HepG2 (cell line): Measurements from ENCODE around the gene C19orf73. TPM values are rescaled to one million over a fixed set of nuclear protein-coding genes. Genes with fewer than 3 reads are reported as not detected.
A peak's percentile ranks its signal among the peaks of the same experiment; 100 is the strongest.

Source experiments
- ARID4A ChIP-seq: sonication (generic); formaldehyde crosslinking; IDR thresholded peaks from 2 replicates; pipeline ENCODE4 v1.5.0; 2020; ENCODE audit warnings: mild to moderate bottlenecking, missing genetic modification reagents, borderline replicate concordance
- CTCF ChIP-seq: sonication (generic); formaldehyde crosslinking; IDR thresholded peaks from 2 replicates; pipeline ENCODE4 v1.5.0; 2020; ENCODE audit warnings: mild to moderate bottlenecking, missing genetic modification reagents, moderate library complexity
- DNMT3B ChIP-seq: conservative IDR thresholded peaks from 2 replicates; pipeline ENCODE4 v1.6.1; 2016; ENCODE audit warnings: missing biosample characterization, control low read depth
- GABPA ChIP-seq, 2 experiments: IDR thresholded peaks; 2 replicates each; pipeline ENCODE4 v1.6.1; 2011 to 2016; ENCODE audit warnings: low read depth in 2 of 2, low read length in 1 of 2, missing biosample characterization in 1 of 2, missing genetic modification characterization in 1 of 2
- GATAD1 ChIP-seq: IDR thresholded peaks from 2 replicates; pipeline ENCODE4 v1.6.1; 2016; ENCODE audit warnings: missing genetic modification reagents, missing compliant biosample characterization
- JUN ChIP-seq: sonication (generic); formaldehyde crosslinking; IDR thresholded peaks from 2 replicates; pipeline ENCODE4 v1.4.0; 2020; ENCODE audit warnings: mild to moderate bottlenecking, missing genetic modification reagents
- KAT2B ChIP-seq: fragments of 150-350 bp; IDR thresholded peaks from 2 replicates; pipeline ENCODE4 v1.6.1; 2014; ENCODE audit warnings: low read depth, low read length, borderline replicate concordance
- NFKBIZ ChIP-seq: IDR thresholded peaks from 2 replicates; pipeline ENCODE4 v1.6.1; 2018; ENCODE audit warnings: missing genetic modification reagents, missing compliant biosample characterization
- NONO ChIP-seq, 2 experiments: fragments of 450-650 bp in 1 of 2; sonication (generic) in 1 of 2; formaldehyde crosslinking in 1 of 2; IDR thresholded peaks in 1 of 2; conservative IDR thresholded peaks in 1 of 2; 2 replicates each; pipeline versions ENCODE4 v1.6.1 to v1.8.0; 2017 to 2022; ENCODE audit warnings: mild to moderate bottlenecking in 1 of 2, missing genetic modification reagents in 1 of 2, moderate library complexity in 1 of 2
- SETDB1 ChIP-seq: sonication (generic); formaldehyde crosslinking; IDR thresholded peaks from 2 replicates; pipeline ENCODE4 v1.5.1; 2020; ENCODE audit warnings: missing genetic modification reagents, mild to moderate bottlenecking, borderline replicate concordance
- TIGD3 ChIP-seq: sonication (generic); formaldehyde crosslinking; IDR thresholded peaks from 2 replicates; pipeline ENCODE4 v1.5.1; 2020; ENCODE audit warnings: mild to moderate bottlenecking, missing genetic modification reagents, borderline replicate concordance
- ZC3H13 ChIP-seq: sonication (generic); formaldehyde crosslinking; IDR thresholded peaks from 2 replicates; pipeline ENCODE4 v1.8.1; 2023; ENCODE audit warnings: mild to moderate bottlenecking, missing genetic modification reagents, moderate library complexity
- ZNF205 ChIP-seq: IDR thresholded peaks from 2 replicates; pipeline ENCODE4 v1.6.1; 2018; ENCODE audit warnings: missing biosample characterization, missing genetic modification reagents
- ZNF552 ChIP-seq: sonication (generic); formaldehyde crosslinking; IDR thresholded peaks from 2 replicates; pipeline ENCODE4 v1.9.0; 2022; ENCODE audit warnings: missing genetic modification reagents, mild to moderate bottlenecking, borderline replicate concordance
- ZNF709 ChIP-seq: sonication (generic); formaldehyde crosslinking; IDR thresholded peaks from 2 replicates; pipeline ENCODE4 v1.5.0; 2020; ENCODE audit warnings: mild to moderate bottlenecking, missing genetic modification reagents
- ZNF746 ChIP-seq: sonication (generic); formaldehyde crosslinking; IDR thresholded peaks from 2 replicates; pipeline ENCODE4 v1.8.0; 2022; ENCODE audit warnings: mild to moderate bottlenecking, missing genetic modification reagents
- ZNF792 ChIP-seq: IDR thresholded peaks from 2 replicates; pipeline ENCODE4 v1.6.1; 2016
- ZNF891 ChIP-seq: sonication (generic); formaldehyde crosslinking; IDR thresholded peaks from 2 replicates; pipeline ENCODE4 v1.5.0; 2020; ENCODE audit warnings: mild to moderate bottlenecking, missing genetic modification reagents
- ZSCAN5A ChIP-seq: sonication (generic); formaldehyde crosslinking; IDR thresholded peaks from 2 replicates; pipeline ENCODE4 v1.8.0; 2022; ENCODE audit warnings: mild to moderate bottlenecking, missing genetic modification reagents, borderline replicate concordance
- polyA plus RNA-seq, 8 experiments: library from polyadenylated mRNA; depleted of rRNA in 3 of 8; stranded (reverse) in 7 of 8; unstranded in 1 of 8; fragments of >200 nt; fragmentation: Illumina TruSeq in 4 of 8; extraction: Trizol in 4 of 8; gene quantifications; 2 replicates each; pipeline versions ENCODE4 v1.2.1 to v1.2.3, GENCODE V29; 2011 to 2016; ENCODE audit warnings: low read depth in 4 of 8, missing spikeins in 1 of 8, mixed read lengths in 1 of 8; ENCODE audit not compliant: insufficient read depth in 1 of 8
- total RNA-seq, 5 experiments: library from RNA; depleted of rRNA; stranded (reverse); fragments of >200 nt; fragmentation: Illumina TruSeq; extraction: Trizol; gene quantifications; 2 replicates each; pipeline ENCODE4 v1.2.3, GENCODE V29; 2016; ENCODE audit warnings: low read depth in 1 of 5

The C19orf73 gene
- total and polyA plus RNA-seq, 2 of the 13 experiments (the other 11 are each of a cell fraction or from before 2014, with no cell fraction given) = 1.4 to 1.5 TPM

- TF ChIP-seq ZSCAN5A (CRISPR knock-in tag) = peak; percentile 58
- no peak; the same call in none of the 2 replicates for TF ChIP-seq ZNF552
- TF ChIP-seq GABPA (IDR thresholded peaks at IDR 0.05; ENCODE audit: low read depth, low read length) = no peak
- peak; percentile 44 for TF ChIP-seq GABPA (CRISPR knock-in tag; IDR thresholded peaks at IDR 0.05; ENCODE audit: low read depth)
- TF ChIP-seq ZC3H13 = 0 out of 2 replicates have a peak, but pooled peaks have one; percentile 31
- 0 out of 2 replicates have a peak, but pooled peaks have one; percentile 33 for TF ChIP-seq DNMT3B (CRISPR knock-in tag)
- no peak for TF ChIP-seq NONO (IDR thresholded peaks at IDR 0.05)
- TF ChIP-seq NONO (CRISPR knock-in tag; conservative IDR thresholded peaks at IDR 0.05) = peak; percentile 72; the same call in 1 of the 2 replicates
- peak; percentile 53; the same call in 1 of the 2 replicates for TF ChIP-seq JUN
- TF ChIP-seq ZNF709 (CRISPR knock-in tag) = 0 out of 2 replicates have a peak, but pooled peaks have one; percentile 49
- 0 out of 2 replicates have a peak, but pooled peaks have one; percentile 11 for TF ChIP-seq CTCF (CRISPR knock-in tag)
- TF ChIP-seq ZNF205 = peak; percentile 79; the same call in 1 of the 2 replicates
- peak; percentile 7; the same call in 1 of the 2 replicates for TF ChIP-seq NFKBIZ (CRISPR knock-in tag)
- peak; percentile 67; the same call in 1 of the 2 replicates for TF ChIP-seq ZNF792
- no peak; the same call in 1 of the 2 replicates for TF ChIP-seq ZNF746
- TF ChIP-seq KAT2B = peak; percentile 21; the same call in 1 of the 2 replicates
- TF ChIP-seq ARID4A (CRISPR knock-in tag) = peak; percentile 94; the same call in 1 of the 2 replicates
- peak; percentile 52; the same call in 1 of the 2 replicates for TF ChIP-seq ZNF891 (CRISPR knock-in tag)
- TF ChIP-seq GATAD1 (CRISPR knock-in tag) = peak; percentile 88
- peak; percentile 75; the same call in 1 of the 2 replicates for TF ChIP-seq TIGD3 (CRISPR knock-in tag)
- TF ChIP-seq SETDB1 (CRISPR knock-in tag) = no peak
Measured at GRCh38 chr19:49085020-49085867, 33.7 kb downstream of the C19orf73 start, which contains the start of gene SNRNP70 (continued).
